Naive thymus-derived CD4-positive, alpha-beta T cell (primary cell): ENCODE results near the gene CAMTA1. TPM values are rescaled to one million over a fixed set of nuclear protein-coding genes. Genes with fewer than 3 reads are reported as not detected.

Experiments
- ATAC-seq: fragments of 150-1000 bp; cut with Tn5 transposase; 2 replicates; pipeline ENCODE4 v1.10.0; 2021; ENCODE audit warnings: mild to moderate bottlenecking, moderate library complexity
- CTCF ChIA-PET: fragments of 350-600 bp; sonication (Branson Sonifier 250); formaldehyde crosslinking; loops from one replicate; lab custom pipeline; 2021; ENCODE audit warnings: antibody characterized with exemption; lab: Charles Lee
- POLR2A ChIA-PET: fragments of 350-600 bp; sonication (Branson Sonifier 250); formaldehyde crosslinking; loops from one replicate; lab custom pipeline; 2021; ENCODE audit warnings: antibody characterized with exemption, inconsistent platforms; lab: Charles Lee
- DNase-seq, 9 donors: peaks; one replicate each; pipeline versions ENCODE4 v3.0.0 to v3.0.0-alpha.2; 2020 to 2022; ENCODE audit warnings: mixed read lengths in 1 of 9
- H3K27ac ChIP-seq: one replicate; pipeline ENCODE4 v1.7.0; 2013; ENCODE audit warnings: mild to moderate bottlenecking, low read depth, low read length, moderate library complexity
- H3K27me3 ChIP-seq, 2 donors: one replicate each; pipeline ENCODE4 v1.7.0; 2013; ENCODE audit warnings: low read length in 2 of 2, mild to moderate bottlenecking in 2 of 2, moderate library complexity in 2 of 2; ENCODE audit not compliant: control insufficient read depth in 2 of 2, insufficient read depth in 2 of 2
- H3K36me3 ChIP-seq, 3 experiments: 1 replicate in 2 of 3; 2 replicates in 1 of 3; pipeline ENCODE4 v1.7.0; 2013; ENCODE audit warnings: low read length in 3 of 3, mild to moderate bottlenecking in 3 of 3, moderate library complexity in 1 of 3; ENCODE audit not compliant: insufficient read depth in 3 of 3, control insufficient read depth in 2 of 3
- H3K4me1 ChIP-seq, 2 donors: one replicate each; pipeline ENCODE4 v1.7.0; 2013; ENCODE audit warnings: low read length in 2 of 2, mild to moderate bottlenecking in 2 of 2, moderate library complexity in 1 of 2; ENCODE audit not compliant: control insufficient read depth in 2 of 2, insufficient read depth in 2 of 2
- H3K4me3 ChIP-seq: 2 replicates; pipeline ENCODE4 v1.7.0; 2013; ENCODE audit warnings: mild to moderate bottlenecking, low read length
- H3K9me3 ChIP-seq, 3 experiments: 1 replicate in 2 of 3; 2 replicates in 1 of 3; pipeline ENCODE4 v1.7.0; 2013; ENCODE audit warnings: low read length in 3 of 3; ENCODE audit not compliant: control insufficient read depth in 2 of 3
- H3K27ac Mint-ChIP-seq, 9 donors: one replicate each; pipeline ENCODE4 v1.8.0; 2020 to 2022; ENCODE audit warnings: mixed read lengths in 9 of 9, mild to moderate bottlenecking in 8 of 9, moderate library complexity in 5 of 9, inconsistent platforms in 2 of 9
- H3K27me3 Mint-ChIP-seq, 5 donors: one replicate each; pipeline ENCODE4 v1.8.0; 2021 to 2022; ENCODE audit warnings: mixed read lengths in 5 of 5, mild to moderate bottlenecking in 1 of 5
- H3K36me3 Mint-ChIP-seq, 5 donors: one replicate each; pipeline ENCODE4 v1.8.0; 2020 to 2022; ENCODE audit warnings: mixed read lengths in 5 of 5, mild to moderate bottlenecking in 3 of 5, inconsistent platforms in 1 of 5
- H3K4me1 Mint-ChIP-seq, 7 donors: one replicate each; pipeline ENCODE4 v1.8.0; 2020 to 2022; ENCODE audit warnings: mixed read lengths in 7 of 7, mild to moderate bottlenecking in 3 of 7, inconsistent platforms in 1 of 7
- H3K4me3 Mint-ChIP-seq, 10 donors: one replicate each; pipeline ENCODE4 v1.8.0; 2020 to 2022; ENCODE audit warnings: mild to moderate bottlenecking in 10 of 10, mixed read lengths in 10 of 10, moderate library complexity in 6 of 10, inconsistent platforms in 2 of 10
- H3K9me3 Mint-ChIP-seq, 11 donors: one replicate each; pipeline ENCODE4 v1.8.0; 2020 to 2022; ENCODE audit warnings: mixed read lengths in 11 of 11, mild to moderate bottlenecking in 4 of 11, inconsistent platforms in 1 of 11, moderate library complexity in 1 of 11
- intact Hi-C, 2 donors: fragments of 100-400 bp; cut with micrococcal nuclease; formaldehyde crosslinking; loops; one replicate each; pipeline ENCODE4 v1.15.1; 2023
- polyA plus RNA-seq, 2 donors: library from polyadenylated mRNA; unstranded; fragments of 300-500 nt; fragmentation: Illumina TruSeq; gene quantifications; one replicate each; pipeline ENCODE4 v1.2.3, GENCODE V29; 2021
- total RNA-seq, 6 experiments: library from RNA in 5 of 6; stranded (reverse) in 5 of 6; gene quantifications; 1 replicate in 5 of 6; 2 replicates in 1 of 6; pipeline ENCODE4 v1.2.3 and lab custom pipeline; 2021 to 2026

Gene CAMTA1
- total and polyA plus RNA-seq, 7 experiments from 2014 or later, result 38.1 to 68.6 (median 42.6) TPM

- intact Hi-C loops, result no loop called here
- no peak overlapping the region for H3K27ac ChIP-seq
- no peaks in the 10 kb centered on the region for H3K9me3 Mint-ChIP-seq
Observed at GRCh38 chr1:7454895-7455784, 669.9 kb downstream of the CAMTA1 start.

GRCh38 chr1:7455796-7456721 lies 670.8 kb downstream of the CAMTA1 start:
- no peak for ATAC-seq
- no peak for DNase-seq
- Histone ChIP-seq H3K4me3 (no peak overlapping the region), H3K36me3 (no peaks in the 10 kb centered on the region), H3K27ac (no peak overlapping the region), H3K9me3 (no peaks in the 10 kb centered on the region), H3K27me3 (no peaks in the 10 kb centered on the region), H3K4me1 (no peaks in the 10 kb centered on the region)
- Mint-ChIP-seq H3K9me3 (no peaks in the 10 kb centered on the region), H3K36me3 (no peaks in the 10 kb centered on the region), H3K4me1 (no peaks in the 10 kb centered on the region), H3K4me3 (no peak overlapping the region), H3K27me3 (peaks cover 0 to 4% (median 0%) of the 10 kb centered on the region in 5 donors), H3K27ac (no peak overlapping the region)
- CTCF ChIA-PET, result no interaction called here
- intact Hi-C loops, result no loop called here
- POLR2A ChIA-PET, result no interaction called here

More at GRCh38 chr1:7454895-7455784, 669.9 kb downstream of the CAMTA1 start:
- H3K27ac Mint-ChIP-seq, result no peak overlapping the region
- Histone ChIP-seq H3K9me3 (no peaks in the 10 kb centered on the region), H3K27me3 (no peaks in the 10 kb centered on the region), H3K36me3 (no peaks in the 10 kb centered on the region), H3K4me3 (no peak overlapping the region), H3K4me1 (no peaks in the 10 kb centered on the region)
- ATAC-seq, result no peak
- H3K27me3 Mint-ChIP-seq, result no peaks in the 10 kb centered on the region
- ChIA-PET POLR2A (no interaction called here), CTCF (no interaction called here)
- H3K4me3 Mint-ChIP-seq, result no peak overlapping the region
- no peaks in the 10 kb centered on the region for H3K4me1 Mint-ChIP-seq
- no peak for DNase-seq
- H3K36me3 Mint-ChIP-seq, result no peaks in the 10 kb centered on the region

- ChIA-PET CTCF (no interaction called here), POLR2A (no interaction called here)
- H3K27me3 Mint-ChIP-seq, result peaks cover 0 to 4% (median 0%) of the 10 kb centered on the region in 5 donors
- no peaks in the 10 kb centered on the region for H3K36me3 ChIP-seq
- no peaks in the 10 kb centered on the region for H3K4me1 Mint-ChIP-seq
- no peaks in the 10 kb centered on the region for H3K4me1 ChIP-seq
- H3K27ac Mint-ChIP-seq, result no peak overlapping the region
- no peaks in the 10 kb centered on the region for H3K9me3 Mint-ChIP-seq
- H3K4me3 ChIP-seq, result no peak overlapping the region
- H3K27ac ChIP-seq, result no peak overlapping the region
- no peaks in the 10 kb centered on the region for H3K9me3 ChIP-seq
- H3K27me3 ChIP-seq, result no peaks in the 10 kb centered on the region
- no peak for ATAC-seq
- H3K36me3 Mint-ChIP-seq, result no peaks in the 10 kb centered on the region
- no peak overlapping the region for H3K4me3 Mint-ChIP-seq
- no peak for DNase-seq
- intact Hi-C loops, result no loop called here
Observed at GRCh38 chr1:7456722-7457082, 671.4 kb downstream of the CAMTA1 start.

GRCh38 chr1:7457811-7458210 lies 672.6 kb downstream of the CAMTA1 start:
- intact Hi-C loops, result no loop called here
- Histone ChIP-seq H3K27ac (no peak overlapping the region), H3K9me3 (no peaks in the 10 kb centered on the region), H3K27me3 (no peaks in the 10 kb centered on the region), H3K4me1 (no peaks in the 10 kb centered on the region), H3K4me3 (no peak overlapping the region), H3K36me3 (no peaks in the 10 kb centered on the region)
- POLR2A ChIA-PET, result no interaction called here
- no peak for DNase-seq
- no peak for ATAC-seq
- no peaks in the 10 kb centered on the region for H3K9me3 Mint-ChIP-seq
- no peaks in the 10 kb centered on the region for H3K36me3 Mint-ChIP-seq
- CTCF ChIA-PET, result no interaction called here
- H3K4me3 Mint-ChIP-seq, result no peak overlapping the region
- H3K4me1 Mint-ChIP-seq, result no peaks in the 10 kb centered on the region
- H3K27ac Mint-ChIP-seq, result no peak overlapping the region
- H3K27me3 Mint-ChIP-seq, result peaks cover 0 to 4% (median 0%) of the 10 kb centered on the region in 5 donors

- Histone ChIP-seq H3K9me3 (no peaks in the 10 kb centered on the region), H3K27me3 (no peaks in the 10 kb centered on the region), H3K4me3 (no peak overlapping the region), H3K36me3 (no peaks in the 10 kb centered on the region), H3K4me1 (no peaks in the 10 kb centered on the region), H3K27ac (no peak overlapping the region)
- POLR2A ChIA-PET, result no interaction called here
- no peak overlapping the region for H3K4me3 Mint-ChIP-seq
- CTCF ChIA-PET, result no interaction called here
- intact Hi-C loops, result no loop called here
- H3K36me3 Mint-ChIP-seq, result no peaks in the 10 kb centered on the region
- H3K27ac Mint-ChIP-seq, result no peak overlapping the region
- H3K9me3 Mint-ChIP-seq, result no peaks in the 10 kb centered on the region
- no peaks in the 10 kb centered on the region for H3K4me1 Mint-ChIP-seq
- H3K27me3 Mint-ChIP-seq, result peaks cover 0 to 9% (median 6%) of the 10 kb centered on the region in 5 donors
- DNase-seq (no peak), ATAC-seq (no peak)
Observed at GRCh38 chr1:7458946-7459345, 673.7 kb downstream of the CAMTA1 start.

- ChIA-PET CTCF (no interaction called here), POLR2A (no interaction called here)
- no peaks in the 10 kb centered on the region for H3K27me3 ChIP-seq
- H3K4me3 Mint-ChIP-seq, result no peak overlapping the region
- H3K27me3 Mint-ChIP-seq, result peaks cover 0 to 9% (median 6%) of the 10 kb centered on the region in 5 donors
- no peaks in the 10 kb centered on the region for H3K4me1 ChIP-seq
- no peaks in the 10 kb centered on the region for H3K4me1 Mint-ChIP-seq
- no peak overlapping the region for H3K27ac Mint-ChIP-seq
- intact Hi-C loops, result no loop called here
- H3K36me3 ChIP-seq, result no peaks in the 10 kb centered on the region
- H3K4me3 ChIP-seq, result no peak overlapping the region
- DNase-seq (no peak), ATAC-seq (no peak)
- H3K9me3 ChIP-seq, result no peaks in the 10 kb centered on the region
- no peaks in the 10 kb centered on the region for H3K36me3 Mint-ChIP-seq
- no peaks in the 10 kb centered on the region for H3K9me3 Mint-ChIP-seq
- no peak overlapping the region for H3K27ac ChIP-seq
Observed at GRCh38 chr1:7459914-7460313, 674.7 kb downstream of the CAMTA1 start.
